Activated naive CD4-positive, alpha-beta T cell treated with anti-CD3 and anti-CD28 coated beads, Interleukin-2, amount 50 U/mL, for 72 hours (primary cell): Measurements from ENCODE around the gene DYNC2I2. TPM values are rescaled to one million over a fixed set of nuclear protein-coding genes. Genes with fewer than 3 reads are reported as not detected.
"Not testable (repeated sequence)": the region's sequence is repeated elsewhere in the genome, so short reads cannot be mapped to it uniquely, and the experiment has no call there.

Experiments
- ATAC-seq, 2 donors: fragments of 150-1000 bp; cut with Tn5 transposase; 2 replicates each; pipeline ENCODE4 v1.10.0; 2021; ENCODE audit warnings: mild to moderate bottlenecking in 2 of 2, moderate library complexity in 2 of 2
- DNase-seq, 2 donors: peaks; one replicate each; pipeline ENCODE4 v3.0.0; 2021 to 2022; ENCODE audit warnings: low spot score in 2 of 2
- H3K27ac Mint-ChIP-seq, 2 donors: one replicate each; pipeline ENCODE4 v1.8.0; 2022; ENCODE audit warnings: mild to moderate bottlenecking in 2 of 2, mixed read lengths in 2 of 2
- H3K36me3 Mint-ChIP-seq, 2 donors: one replicate each; pipeline ENCODE4 v1.8.0; 2022; ENCODE audit warnings: mixed read lengths in 2 of 2
- H3K9me3 Mint-ChIP-seq, 2 donors: one replicate each; pipeline ENCODE4 v1.8.0; 2022; ENCODE audit warnings: mixed read lengths in 2 of 2
- total RNA-seq, 2 donors: library from RNA; stranded (reverse); gene quantifications; one replicate each; pipeline ENCODE4 v1.2.3, GENCODE V29; 2022

Gene DYNC2I2
- total RNA-seq, 2 donors from 2014 or later: 22.2 to 27.3 TPM

GRCh38 chr9:128653908-128654307, 2.7 kb downstream of the DYNC2I2 start:
- DNase-seq: no peak
- H3K9me3 Mint-ChIP-seq: no peaks in the 10 kb centered on the region
- no peak for ATAC-seq
- H3K36me3 Mint-ChIP-seq: peaks cover 5 to 6% of the 10 kb centered on the region in 2 donors
- H3K27ac Mint-ChIP-seq: no peak overlapping the region

- no peaks in the 10 kb centered on the region for H3K9me3 Mint-ChIP-seq
- peak overlapping the region in 1 of 2 donors; percentile 14 for H3K27ac Mint-ChIP-seq
- ATAC-seq (no peak), DNase-seq (no peak)
- H3K36me3 Mint-ChIP-seq: peaks cover 1 to 3% of the 10 kb centered on the region in 2 donors
Observed at GRCh38 chr9:128651798-128652197, 4.8 kb downstream of the DYNC2I2 start.

DNA sequence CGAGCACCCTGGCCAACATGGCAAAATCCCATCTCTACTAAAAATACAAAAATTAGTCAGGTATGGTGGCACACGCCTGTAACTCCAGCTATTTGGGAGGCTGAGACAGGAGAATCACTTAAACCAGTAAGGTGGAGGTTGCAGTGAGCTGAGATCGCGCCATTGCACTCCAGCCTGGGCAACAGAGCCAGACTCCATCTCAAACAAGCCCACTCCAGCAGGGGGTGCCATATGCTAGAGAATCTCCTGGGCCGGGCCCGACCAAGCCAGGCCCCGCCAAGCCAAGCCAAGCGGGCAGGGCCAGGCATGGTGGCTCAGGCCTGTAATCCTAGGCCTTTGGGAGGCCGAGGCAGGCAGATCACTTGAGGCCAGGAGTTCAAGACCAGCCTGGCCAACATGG, 8.4 kb downstream of the DYNC2I2 start:
- H3K36me3 Mint-ChIP-seq, H3K9me3 Mint-ChIP-seq: not testable (repeated sequence)
- peak; percentile 88 to 98 for ATAC-seq
- H3K27ac Mint-ChIP-seq: peak overlapping the region in 1 of 2 donors; percentile 55
- peak; percentile 67 to 74 for DNase-seq

DNA sequence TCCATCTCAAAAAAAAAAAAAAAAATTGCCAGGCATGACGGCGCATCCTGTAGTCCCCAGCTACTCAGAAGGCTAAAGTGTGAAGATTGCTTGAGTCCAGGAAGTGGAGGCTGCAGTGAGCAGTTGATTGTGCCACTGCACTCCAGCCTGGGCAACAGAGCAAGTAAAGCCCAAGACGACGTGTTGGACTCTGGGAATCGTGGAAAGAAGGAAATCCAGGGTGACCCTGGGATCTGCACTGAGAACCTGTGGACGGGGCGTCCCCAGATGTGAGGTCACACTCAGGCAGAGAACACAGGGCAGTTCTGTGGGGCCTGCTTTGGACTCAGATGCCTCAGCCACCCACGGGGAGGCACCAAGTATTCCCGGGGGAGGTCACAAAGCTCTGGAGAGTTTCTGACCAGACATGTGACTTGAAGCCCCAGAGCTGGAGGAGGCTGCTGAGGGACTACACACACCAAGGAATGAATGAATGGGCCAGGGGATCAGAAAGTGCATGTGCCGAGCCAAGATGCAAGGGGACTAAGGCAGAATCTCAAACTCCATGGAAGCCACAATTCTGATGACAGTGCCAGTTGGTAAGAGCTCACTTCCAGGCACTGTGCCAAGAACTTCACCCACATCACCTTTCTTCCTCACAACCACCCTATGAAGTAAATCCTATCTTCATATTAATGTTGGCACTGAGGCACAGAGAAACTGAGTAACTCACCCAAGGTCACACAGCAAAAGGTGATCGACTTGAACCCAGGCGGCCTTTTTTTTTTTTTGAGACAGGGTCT, 12.9 kb downstream of the DYNC2I2 start:
- Mint-ChIP-seq H3K9me3 (no peaks in the 10 kb centered on the region), H3K27ac (peak overlapping the region in 1 of 2 donors; percentile 57), H3K36me3 (no peaks in the 10 kb centered on the region)
- DNase-seq (no peak), ATAC-seq (no peak)

DNA sequence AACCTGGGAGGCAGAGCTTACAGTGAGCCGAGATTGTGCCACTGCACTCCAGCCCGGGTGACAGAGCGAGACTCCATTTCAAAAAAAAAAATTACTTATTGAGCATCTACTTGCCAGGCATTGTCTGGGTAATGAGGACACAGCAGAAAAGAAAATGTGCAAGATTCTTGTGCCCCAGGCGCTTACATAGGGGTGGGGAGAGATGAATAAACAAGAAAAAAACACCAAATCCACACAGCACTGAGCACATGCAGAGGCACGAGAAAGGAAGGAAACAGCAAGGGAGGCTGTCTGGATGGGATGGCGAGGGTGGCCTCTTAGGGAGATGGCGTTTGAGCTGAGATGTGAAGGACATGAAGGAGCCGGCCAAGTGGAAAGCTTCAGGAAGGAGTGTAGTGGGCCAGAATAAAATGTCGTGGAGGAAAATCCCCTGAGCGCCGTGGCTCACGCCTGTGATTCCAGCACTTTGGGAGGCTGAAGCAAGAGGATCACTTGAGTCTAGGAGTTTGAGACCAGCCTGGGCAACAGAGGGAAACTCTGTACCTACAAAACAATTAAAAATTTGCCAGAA, 13.9 kb downstream of the DYNC2I2 start:
- ATAC-seq: no peak
- H3K27ac Mint-ChIP-seq: no peak overlapping the region
- no peaks in the 10 kb centered on the region for H3K36me3 Mint-ChIP-seq

DNA sequence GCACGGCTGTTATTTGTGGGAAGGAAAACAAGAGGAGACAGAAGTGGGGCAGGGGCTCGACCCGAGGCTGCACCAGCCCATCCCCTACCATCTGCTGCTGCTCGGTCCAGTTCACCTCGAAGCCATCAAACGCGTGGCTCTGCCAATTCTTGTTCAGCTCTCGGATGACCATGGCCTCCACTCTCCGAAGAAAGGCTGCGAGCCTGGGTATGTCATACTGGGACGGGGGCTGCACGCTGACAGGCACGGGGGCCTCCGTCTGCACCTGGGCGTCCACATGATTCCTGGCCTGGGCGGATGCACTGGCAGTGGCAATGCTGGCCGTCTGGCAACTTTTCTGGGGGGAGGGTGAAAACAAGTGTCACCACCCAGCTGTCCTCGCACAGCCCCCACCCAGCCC, 16.0 kb downstream of the DYNC2I2 start:
- ATAC-seq: no peak
- Mint-ChIP-seq H3K36me3 (no peaks in the 10 kb centered on the region), H3K9me3 (no peaks in the 10 kb centered on the region), H3K27ac (no peak overlapping the region)
- no peak for DNase-seq

More for the DNA sequence above, 13.9 kb downstream of the DYNC2I2 start:
- DNase-seq: no peak
- no peaks in the 10 kb centered on the region for H3K9me3 Mint-ChIP-seq

- Mint-ChIP-seq H3K36me3 (no peaks in the 10 kb centered on the region), H3K9me3 (no peaks in the 10 kb centered on the region), H3K27ac (no peak overlapping the region)
- ATAC-seq: no peak
- no peak for DNase-seq
Observed at GRCh38 chr9:128638580-128638979, 18.1 kb downstream of the DYNC2I2 start.

GRCh38 chr9:128637656-128638055, 19.0 kb downstream of the DYNC2I2 start:
- Mint-ChIP-seq H3K9me3 (no peaks in the 10 kb centered on the region), H3K36me3 (no peaks in the 10 kb centered on the region), H3K27ac (no peak overlapping the region)
- DNase-seq (no peak), ATAC-seq (no peak)

DNA sequence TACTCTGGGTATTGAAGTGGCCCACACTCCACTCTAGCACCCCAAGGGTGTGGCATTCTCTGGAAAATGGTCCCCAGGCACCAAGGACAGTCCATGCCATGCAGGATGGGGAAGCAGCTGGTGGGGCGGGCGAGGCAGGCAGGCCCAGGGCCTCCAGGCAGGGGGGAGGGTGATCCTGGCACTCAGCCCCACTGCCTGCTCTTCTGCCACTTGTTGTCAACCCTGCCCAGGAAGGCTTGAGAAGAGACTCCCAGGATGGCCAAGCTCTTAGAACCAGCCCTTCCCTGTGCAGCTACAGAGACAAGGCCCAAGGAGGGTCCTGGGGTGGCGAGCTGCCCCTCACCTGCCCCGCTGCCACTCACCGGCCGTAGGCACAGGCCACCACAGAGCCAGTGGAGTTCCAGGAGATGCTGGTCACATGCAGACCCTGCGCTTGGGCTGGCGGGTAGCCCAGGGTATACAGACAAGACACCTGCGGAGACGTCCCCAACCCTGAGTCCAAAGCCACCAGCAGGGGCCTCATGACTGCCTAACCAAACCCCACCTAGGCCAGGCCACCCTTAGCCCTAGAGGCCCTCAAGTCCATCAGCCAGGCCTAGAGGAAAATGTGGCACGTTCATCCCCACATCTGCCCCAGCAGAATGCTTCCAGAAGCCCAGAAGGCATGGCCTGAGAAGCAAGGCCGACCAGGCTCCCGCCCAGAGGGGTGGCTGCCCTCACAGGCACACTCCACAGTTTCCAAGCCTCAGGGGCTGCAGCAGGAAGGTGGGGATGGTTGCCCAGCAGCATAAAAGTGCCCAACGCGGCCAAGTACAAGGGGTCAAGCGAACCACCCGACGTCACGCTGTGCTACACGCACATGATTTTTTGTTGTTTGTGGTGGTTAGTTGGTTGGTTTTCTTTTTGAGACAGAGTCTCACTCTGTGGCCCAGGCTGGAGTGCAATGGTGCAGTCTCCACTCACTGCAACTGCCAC, 19.8 kb downstream of the DYNC2I2 start:
- H3K9me3 Mint-ChIP-seq: no peaks in the 10 kb centered on the region
- no peak overlapping the region for H3K27ac Mint-ChIP-seq
- DNase-seq (no peak), ATAC-seq (no peak)
- peaks cover 0 to 3% of the 10 kb centered on the region in 2 donors for H3K36me3 Mint-ChIP-seq

DNA sequence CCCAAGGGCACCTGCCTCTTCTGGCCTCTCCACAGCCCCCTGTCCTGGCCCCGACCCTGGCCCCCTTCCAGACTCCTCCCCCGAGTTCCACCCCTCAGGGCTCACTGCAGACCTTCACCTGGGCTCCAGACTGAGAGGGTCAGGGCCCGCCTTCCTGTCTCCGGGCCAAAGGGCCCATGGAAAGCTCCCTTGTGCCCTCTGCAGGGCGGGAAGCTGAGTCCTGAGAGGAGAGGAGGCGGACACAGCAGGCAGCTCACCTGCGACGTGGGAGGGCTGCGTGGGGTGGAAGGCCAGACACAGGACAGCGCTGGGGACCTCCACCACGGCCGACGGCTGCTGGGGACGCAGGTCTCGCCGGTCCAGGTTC, 20.6 kb downstream of the DYNC2I2 start:
- ATAC-seq (peak; percentile 6 to 10), DNase-seq (no peak)
- Mint-ChIP-seq H3K36me3 (peaks cover 0 to 5% of the 10 kb centered on the region in 2 donors), H3K9me3 (no peaks in the 10 kb centered on the region), H3K27ac (no peak overlapping the region)

DNA sequence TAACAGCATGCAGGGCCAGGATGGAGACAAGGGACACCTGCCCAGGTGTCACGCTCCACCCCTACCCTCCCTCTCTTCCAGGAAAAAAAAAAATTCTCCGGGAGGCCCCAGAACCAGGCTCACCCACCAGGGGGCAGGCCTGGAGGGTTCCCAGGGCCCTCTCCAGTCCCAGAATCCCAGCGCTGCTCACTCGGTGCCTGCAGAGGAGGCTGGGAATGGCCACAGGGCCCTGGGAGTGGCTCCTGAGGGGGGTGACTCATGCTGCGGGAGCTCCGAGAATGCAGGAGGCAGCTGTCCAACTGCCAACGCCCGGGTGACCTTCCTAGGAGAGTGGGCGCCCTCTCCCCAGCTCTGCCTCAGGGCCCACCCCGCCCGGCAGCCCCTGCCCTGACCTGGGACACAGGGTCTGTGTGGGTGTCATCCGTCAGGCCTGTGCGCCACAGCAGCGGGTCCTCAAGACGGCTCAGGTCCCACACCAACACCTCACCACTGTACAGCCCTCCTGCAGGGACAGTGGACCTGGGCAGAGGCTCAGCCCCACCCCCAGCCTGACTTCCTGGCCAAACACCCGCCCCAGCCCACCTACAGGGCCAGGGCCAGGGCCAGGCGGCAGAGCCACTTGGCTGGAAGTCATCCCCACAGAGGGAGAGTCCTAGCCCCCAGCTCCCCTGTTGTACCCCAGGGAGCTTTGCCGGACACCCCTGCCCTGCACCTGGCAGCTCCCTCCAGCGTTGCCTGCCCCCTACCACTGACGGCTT, 21.2 kb downstream of the DYNC2I2 start:
- Mint-ChIP-seq H3K27ac (no peak overlapping the region), H3K9me3 (no peaks in the 10 kb centered on the region), H3K36me3 (peaks cover 0 to 5% of the 10 kb centered on the region in 2 donors)
- no peak for DNase-seq
- ATAC-seq: peak; percentile 17 to 21

GRCh38 chr9:128634651-128635262, 21.9 kb downstream of the DYNC2I2 start:
- Mint-ChIP-seq H3K36me3 (peaks cover 0 to 5% of the 10 kb centered on the region in 2 donors), H3K27ac (peak overlapping the region; percentile 7 to 60), H3K9me3 (no peaks in the 10 kb centered on the region)
- DNase-seq (no peak), ATAC-seq (peak; percentile 9 to 12)

DNA sequence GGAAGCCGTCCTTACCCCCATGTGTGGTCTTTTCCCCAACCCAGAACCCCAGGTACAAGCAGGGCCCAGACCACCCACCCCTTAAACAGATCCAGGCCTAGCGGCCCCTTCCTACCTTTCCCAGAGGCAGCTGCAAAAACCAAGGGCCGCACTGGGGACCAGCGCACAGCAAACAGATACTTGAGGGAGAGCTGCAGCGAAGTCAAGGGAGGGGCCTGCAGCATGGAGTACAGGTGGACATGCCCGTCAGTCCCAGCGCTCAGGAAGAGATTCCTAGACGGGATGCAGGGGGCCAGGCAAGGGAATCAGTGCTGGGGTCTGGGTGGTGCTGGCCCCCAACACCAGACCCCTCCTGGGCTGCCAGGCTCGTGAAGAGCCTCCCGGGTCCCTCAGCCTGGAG, 22.5 kb downstream of the DYNC2I2 start:
- Mint-ChIP-seq H3K27ac (peak overlapping the region; percentile 7 to 60), H3K36me3 (peaks cover 0 to 5% of the 10 kb centered on the region in 2 donors), H3K9me3 (no peaks in the 10 kb centered on the region)
- ATAC-seq (no peak), DNase-seq (no peak)

DNA sequence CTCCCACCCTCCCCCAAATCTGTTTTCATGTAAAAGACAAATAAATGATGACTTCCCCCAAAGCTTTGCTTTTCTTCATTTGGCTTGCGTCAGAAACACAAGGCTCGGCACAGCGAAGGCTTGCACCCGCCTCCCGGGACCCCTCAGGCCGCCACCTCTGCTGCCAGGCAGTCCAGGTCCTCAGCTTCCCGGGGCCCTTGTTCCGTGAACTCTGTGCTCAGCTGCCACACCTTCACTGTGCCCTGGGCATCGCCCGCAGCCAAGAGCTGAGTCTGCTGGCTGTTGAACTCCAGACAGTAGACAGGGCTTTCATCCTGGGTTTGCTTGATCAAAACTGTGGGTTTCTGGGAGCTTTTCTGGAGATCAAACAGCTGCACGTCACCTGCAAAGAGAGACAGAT, 23.0 kb downstream of the DYNC2I2 start:
- ATAC-seq (no peak), DNase-seq (no peak)
- peaks cover 0 to 5% of the 10 kb centered on the region in 2 donors for H3K36me3 Mint-ChIP-seq
- no peaks in the 10 kb centered on the region for H3K9me3 Mint-ChIP-seq
- H3K27ac Mint-ChIP-seq: peak overlapping the region; percentile 7 to 45

DNA sequence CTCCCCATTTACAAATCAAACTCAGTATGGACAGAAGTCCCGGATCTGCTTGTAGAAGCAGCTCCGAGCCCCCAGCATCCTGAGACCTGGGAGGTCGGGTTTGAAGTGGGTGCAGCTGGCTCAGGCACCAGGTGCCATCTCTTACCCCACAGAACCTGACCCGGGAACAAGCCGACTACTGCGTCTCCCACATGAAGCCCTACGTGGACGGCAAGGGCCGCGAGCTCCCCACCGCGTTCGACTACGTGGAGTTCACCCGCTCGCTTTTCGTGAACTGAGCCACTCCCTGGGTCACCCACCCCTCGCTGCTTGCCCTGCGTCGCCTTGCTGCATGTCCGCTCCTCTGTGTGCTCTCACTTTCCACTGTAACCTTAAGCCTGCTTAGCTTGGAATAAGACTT, 23.6 kb downstream of the DYNC2I2 start:
- H3K27ac Mint-ChIP-seq: peak overlapping the region; percentile 7 to 45
- peaks cover 0 to 5% of the 10 kb centered on the region in 2 donors for H3K36me3 Mint-ChIP-seq
- no peaks in the 10 kb centered on the region for H3K9me3 Mint-ChIP-seq
- no peak for DNase-seq
- no peak for ATAC-seq

DNA sequence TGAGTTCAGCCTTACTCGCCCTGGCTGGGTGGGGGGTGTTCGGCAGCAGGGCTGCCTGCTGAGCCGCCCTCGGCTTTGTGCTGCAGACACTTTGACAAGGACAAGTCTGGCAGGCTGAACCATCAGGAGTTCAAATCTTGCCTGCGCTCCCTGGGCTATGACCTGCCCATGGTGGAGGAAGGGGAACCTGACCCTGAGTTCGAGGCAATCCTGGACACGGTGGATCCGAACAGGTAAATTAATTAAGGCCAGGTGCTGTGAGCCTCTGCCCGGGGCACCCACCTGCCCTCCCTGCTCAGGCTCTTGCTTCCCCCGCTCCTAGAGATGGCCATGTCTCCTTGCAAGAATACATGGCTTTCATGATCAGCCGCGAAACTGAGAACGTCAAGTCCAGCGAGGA, 24.2 kb downstream of the DYNC2I2 start:
- Mint-ChIP-seq H3K9me3 (no peaks in the 10 kb centered on the region), H3K27ac (no peak overlapping the region), H3K36me3 (peaks cover 0 to 5% of the 10 kb centered on the region in 2 donors)
- ATAC-seq (no peak), DNase-seq (no peak)
